GM18951 (cell line): Measurements from ENCODE around the gene ACAD8.
A peak's percentile ranks its signal among the peaks of the same experiment; 100 is the strongest.

Source experiments
- POLR2A ChIP-seq: IDR thresholded peaks from 4 replicates; pipeline ENCODE4 v1.6.1; 2011; ENCODE audit warnings: mild to moderate bottlenecking; ENCODE audit not compliant: insufficient read length, insufficient read depth; ENCODE audit errors: extremely low read depth
- in situ Hi-C: fragments of 300-500 bp; cut with MboI; formaldehyde crosslinking; loops from one replicate; pipeline ENCODE4 v1.12.0; 2022; ENCODE audit warnings: low sequenced_read_pairs, mixed read lengths, inconsistent platforms; ENCODE audit not compliant: unreplicated experiment

The ACAD8 gene

DNA sequence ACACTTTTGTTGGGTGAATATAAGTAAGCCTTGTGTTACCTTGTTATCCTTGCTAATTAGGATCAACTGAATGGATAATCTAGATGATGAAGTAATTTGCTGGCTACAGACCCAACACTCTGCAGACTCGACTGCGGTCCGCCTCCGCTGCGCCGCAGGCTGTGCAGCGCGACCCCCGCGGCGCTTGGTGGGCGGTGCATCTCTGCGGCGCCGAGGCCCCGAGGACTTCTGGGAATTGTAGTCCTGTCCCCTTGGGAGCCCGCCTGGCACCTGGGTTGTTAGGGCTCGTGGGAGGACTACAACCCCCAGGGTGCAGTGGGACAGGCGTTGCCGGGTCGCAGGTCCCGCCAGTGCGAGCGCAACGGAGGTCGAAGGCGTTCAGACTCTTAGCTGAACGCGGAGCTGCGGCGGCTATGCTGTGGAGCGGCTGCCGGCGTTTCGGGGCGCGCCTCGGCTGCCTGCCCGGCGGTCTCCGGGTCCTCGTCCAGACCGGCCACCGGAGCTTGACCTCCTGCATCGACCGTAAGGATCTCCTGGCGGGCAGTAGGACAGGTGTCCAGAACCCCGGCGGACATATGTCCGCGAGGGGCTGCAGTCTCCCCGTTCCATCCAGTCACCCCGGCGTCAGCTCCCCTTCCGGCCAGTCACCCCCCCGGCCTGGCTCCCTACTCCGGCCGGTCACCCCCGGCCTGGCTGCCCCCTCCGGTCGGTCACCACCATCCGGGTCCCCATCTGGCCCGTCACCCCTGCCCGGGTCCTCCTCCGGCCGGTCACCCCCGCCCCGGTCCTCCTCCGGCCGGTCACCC lies at the start of gene ACAD8, which contains the start of gene THYN1:
Gene ACAD8, plus strand, starts transcription at position 381 of the 806 bp plus-strand sequence. Its CDS starts 33 bp downstream, at position 414.
Gene THYN1, minus strand, starts transcription at position 165 of the 806 bp plus-strand sequence. CDS start 470 bp downstream, outside the sequence.
- in situ Hi-C loops, result no loop called here
- peak; percentile 88 for TF ChIP-seq POLR2A

DNA sequence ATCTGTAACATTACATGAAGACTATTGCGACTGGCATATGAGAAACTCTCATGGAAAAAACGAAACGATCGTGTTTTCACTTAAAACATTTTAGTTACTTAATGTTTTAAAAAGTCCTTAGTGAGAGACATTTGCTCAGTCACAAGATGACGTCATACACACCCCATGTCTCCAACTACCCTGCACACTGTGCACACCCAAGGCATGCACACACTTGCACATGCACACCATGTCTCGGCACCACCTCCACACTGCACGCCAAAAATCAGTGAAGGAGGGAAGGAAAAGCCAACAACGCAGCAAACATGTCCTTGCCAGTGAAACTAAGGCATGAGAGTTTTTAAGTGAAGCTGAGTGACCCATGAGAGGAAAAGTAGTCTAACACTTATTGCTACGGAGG lies 47.6 kb upstream of the ACAD8 start:
- TF ChIP-seq POLR2A, result no peak
- in situ Hi-C loops, result no loop called here

DNA sequence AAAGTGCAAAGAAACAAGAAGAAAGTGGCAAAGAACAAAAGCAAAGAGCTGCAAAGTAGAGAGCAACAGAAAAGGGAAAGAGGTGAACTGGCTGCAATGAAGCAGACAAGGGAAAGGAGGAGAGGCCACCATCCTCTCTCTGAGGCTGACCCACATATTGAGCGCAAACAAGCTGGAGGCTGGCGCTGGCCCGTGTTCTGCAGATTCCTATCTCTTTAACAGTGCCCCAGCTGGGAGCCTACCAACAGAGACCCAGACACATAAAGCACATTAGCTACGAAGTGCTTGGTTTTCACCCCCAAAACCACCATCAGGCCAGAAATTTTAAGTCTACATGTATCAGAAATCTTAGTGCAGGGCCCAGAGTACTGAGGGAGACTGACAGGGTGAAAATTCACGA lies 47.2 kb upstream of the ACAD8 start:
- in situ Hi-C loops, result no loop called here
- no peak for TF ChIP-seq POLR2A

DNA sequence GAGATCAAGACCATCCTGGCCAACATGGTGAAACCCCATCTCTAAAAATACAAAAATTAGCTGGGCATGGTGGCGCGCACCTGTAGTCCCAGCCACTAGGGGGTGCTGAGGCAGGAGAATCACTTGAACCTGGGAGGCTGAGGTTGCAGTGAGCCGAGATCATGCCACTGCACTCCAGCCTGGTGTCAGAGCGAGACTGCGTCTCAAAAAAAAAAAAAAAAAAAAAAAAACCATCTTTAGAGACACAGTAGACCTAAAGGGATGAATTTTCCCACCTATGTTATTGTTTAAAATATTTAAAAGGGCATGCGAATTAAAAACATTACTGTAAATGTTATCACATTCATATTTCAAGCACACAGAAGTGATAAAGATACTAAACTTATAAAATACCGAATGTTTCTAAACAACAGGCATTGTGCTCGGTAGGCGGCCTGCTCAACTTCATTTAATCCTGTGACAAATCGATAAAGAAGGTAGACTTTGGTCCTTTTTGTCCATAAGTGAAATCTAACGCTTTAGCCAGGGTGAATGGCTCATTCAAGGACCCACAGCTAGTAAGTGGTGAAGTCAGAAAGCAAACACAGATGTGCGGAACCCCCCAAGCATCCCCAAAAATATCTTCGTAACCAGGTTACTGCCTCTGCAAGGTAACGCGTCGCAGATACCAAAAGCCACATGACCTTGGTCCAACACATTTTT lies 45.7 kb upstream of the ACAD8 start:
- in situ Hi-C loops, result no loop called here
- TF ChIP-seq POLR2A, result no peak

DNA sequence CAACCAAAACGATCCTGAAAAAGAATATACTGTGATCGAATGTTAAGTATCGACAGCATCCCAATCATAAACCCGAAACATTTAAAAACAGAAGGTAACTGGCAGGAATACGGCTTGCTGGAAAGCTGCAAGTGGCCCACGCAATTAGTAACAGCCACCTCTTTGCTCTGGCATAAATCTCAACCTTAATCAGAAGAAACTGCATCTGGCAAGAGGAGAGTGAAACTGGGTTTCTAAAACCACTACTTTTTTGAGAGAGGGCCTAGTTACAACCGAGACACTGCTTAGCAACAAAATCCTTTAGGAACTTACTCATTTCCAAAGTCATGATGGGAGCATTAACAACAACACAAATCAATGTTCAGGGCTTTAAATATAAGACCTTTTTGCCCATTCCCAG lies 37.5 kb upstream of the ACAD8 start:
- in situ Hi-C loops, result no loop called here
- TF ChIP-seq POLR2A, result no peak

DNA sequence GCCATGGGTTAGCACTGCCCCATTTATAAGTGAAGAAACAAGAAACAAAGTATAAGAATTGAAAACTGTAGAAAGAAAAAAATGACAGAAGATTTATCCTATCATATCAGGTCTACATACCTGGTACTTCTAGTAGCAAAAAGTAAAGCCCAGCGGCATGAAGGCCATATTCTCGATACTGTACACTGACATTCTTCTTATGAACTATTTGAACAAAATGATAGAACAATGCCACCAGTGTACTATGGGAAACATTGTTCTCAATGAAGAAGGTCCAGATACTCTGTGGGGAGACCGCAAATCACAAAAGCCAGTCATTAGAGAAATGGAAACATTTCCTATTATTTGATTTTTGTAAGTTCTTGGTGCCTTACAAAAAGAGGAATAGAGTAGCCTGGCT lies 36.6 kb upstream of the ACAD8 start:
- TF ChIP-seq POLR2A, result no peak

DNA sequence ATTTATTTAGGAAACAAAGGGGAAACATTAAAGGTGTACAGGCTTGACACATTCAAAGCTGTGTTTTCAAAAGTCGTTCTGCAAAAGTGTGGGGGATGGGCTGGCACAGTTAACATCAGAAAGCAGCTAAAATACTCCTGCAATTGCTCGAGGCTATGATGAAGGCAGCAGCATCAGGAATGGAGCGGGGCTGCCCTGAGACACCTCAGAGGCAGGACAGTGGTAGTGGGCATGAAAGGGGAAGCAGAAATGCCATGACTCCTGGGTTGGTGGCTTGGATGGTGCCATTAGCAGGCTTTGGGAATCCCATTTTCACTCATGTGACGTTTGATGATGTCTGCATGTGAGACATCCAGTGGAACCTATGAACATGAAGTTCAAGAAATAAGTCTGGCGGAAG lies 30.2 kb upstream of the ACAD8 start:
- TF ChIP-seq POLR2A, result no peak
- in situ Hi-C loops, result no loop called here

More for the DNA sequence above, 36.6 kb upstream of the ACAD8 start:
- in situ Hi-C loops, result no loop called here

DNA sequence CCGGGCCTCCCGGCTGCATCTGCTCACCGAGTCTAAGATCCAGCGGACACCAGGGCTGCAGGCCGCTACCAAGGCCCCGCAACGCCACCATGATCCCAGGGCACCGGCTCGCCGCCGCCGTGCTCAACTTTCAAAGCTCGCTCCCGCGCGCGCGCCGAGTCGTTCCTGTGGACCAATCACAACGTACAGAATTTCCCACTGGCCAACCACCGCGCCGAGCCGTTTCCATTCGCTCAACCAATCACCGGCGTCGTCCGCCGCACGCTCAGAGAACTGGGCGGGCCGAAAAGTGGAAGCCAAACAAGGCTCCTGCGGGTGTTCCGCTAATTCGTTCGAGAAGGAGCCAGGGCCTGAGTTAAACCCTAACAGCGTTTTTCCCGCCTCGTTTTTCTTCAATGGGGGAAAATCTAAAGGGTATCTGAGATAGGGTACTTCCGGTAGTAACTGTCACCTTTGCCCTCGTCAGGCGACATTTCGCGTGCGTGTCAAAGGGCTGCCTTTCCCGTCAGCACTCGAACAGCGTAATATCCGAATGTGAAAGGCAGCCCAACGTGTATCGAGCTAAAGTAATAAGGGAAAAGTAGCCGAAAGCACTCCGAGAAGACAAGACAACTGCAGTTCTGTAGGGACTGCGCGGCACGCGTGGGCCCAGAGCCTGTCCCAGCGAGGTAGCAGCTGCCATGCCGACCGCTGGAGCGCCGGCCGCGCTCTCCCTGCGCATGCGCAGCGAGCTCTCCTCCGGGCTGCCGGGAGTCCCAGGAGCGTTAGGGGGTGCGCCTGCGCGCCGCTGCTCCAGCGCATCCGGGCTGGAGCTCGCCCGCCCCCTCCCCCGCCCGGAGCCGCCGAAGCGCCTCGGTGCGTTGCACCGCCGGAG lies 29.3 kb upstream of the ACAD8 start, which contains the start of the genes NCAPD3 and VPS26B:
Gene NCAPD3, minus strand, starts transcription at position 132 of the 874 bp plus-strand sequence. Its CDS starts 41 bp downstream, at position 91.
Gene VPS26B, plus strand, starts transcription at position 836 of the 874 bp plus-strand sequence. CDS start 452 bp downstream, outside the sequence.
- peak; percentile 90 for TF ChIP-seq POLR2A
- in situ Hi-C loops, result no loop called here

DNA sequence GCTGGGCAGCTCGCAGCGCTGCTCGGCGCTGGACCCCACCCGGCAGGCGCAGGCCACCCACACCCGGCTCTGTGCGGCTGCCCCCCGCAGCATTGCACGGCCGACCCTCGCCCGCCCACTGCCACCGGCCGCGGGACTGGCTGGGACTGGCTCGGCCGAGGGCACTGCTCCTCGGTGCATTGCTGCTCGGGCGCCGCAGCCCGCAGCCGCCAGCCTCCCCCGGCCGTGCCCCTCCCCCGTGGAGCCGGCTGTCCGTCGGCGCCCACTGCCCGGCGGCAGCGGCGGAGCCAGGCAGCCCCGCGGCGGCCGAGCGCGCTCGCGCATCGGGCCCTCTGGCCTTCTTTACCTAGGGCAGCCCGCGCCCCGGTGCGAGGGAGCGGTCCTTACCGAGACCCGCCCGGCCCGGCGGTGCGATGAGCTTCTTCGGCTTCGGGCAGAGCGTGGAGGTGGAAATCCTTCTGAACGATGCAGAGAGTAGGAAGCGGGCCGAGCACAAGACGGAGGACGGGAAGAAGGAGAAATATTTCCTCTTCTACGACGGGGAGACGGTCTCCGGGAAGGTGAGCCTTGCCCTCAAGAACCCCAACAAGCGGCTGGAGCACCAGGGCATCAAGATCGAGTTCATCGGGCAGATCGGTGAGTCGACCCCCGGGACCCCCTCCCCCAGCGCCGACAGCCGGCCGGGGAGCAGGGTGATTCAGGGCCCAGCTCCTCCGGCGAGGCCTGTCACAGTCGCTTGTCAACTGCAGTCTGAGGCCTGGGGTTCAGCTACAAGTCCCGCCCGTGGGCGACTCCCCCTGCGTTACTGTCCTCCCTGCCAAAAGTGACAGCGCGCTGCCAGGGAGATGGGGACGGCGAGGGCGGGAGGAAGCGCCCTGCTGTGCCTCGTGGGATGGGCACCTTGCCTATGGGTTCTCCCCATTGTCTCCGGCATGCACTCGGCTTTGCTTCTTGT lies 28.4 kb upstream of the ACAD8 start:
- peak; percentile 58 for TF ChIP-seq POLR2A

DNA sequence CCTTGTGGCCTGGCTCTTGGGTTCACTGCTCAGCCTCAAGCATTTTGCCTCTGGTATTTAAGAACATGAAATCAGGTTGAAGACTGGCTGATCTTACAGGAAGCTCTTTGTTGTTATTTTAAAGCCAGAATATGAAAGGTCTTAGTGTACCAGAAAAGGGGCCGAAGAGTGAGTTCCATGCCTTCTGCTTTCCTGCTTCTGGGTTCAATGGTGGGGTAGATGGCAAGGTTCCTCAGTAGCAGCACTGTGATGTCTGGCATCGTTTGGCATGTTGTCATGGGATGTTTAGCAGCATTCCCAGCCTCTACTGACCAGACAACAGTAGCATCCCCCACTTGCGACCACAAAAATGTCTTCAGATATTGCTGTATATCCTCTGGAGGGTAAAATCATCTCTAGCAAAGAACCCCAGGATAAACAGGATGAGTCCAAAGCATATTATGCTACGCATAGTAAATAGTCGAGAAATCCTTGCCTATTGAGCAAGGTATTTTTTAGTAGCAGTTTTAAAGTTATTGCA lies 26.5 kb upstream of the ACAD8 start:
- in situ Hi-C loops, result no loop called here
- TF ChIP-seq POLR2A, result no peak

More for the DNA sequence above, 28.4 kb upstream of the ACAD8 start:
- in situ Hi-C loops, result no loop called here

DNA sequence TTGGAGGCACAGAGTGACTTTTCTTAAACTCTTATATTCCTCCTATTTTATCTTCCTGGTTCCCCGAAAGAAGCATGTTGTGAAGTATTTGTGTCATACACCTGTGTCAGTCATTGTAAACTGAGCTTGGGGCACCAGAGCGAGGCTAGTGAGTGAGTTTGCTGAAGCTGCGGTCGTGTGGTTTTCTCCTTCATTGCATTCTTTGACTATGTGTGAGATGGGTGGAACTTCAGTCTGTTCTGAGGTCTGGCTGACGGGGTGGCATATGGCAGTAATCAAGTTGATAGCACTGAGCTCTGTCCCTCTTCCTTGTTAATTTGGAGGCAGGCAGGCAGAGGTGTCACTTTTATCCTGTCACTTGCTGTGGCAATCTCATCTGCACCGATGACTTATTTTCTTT lies 24.7 kb upstream of the ACAD8 start:
- no peak for TF ChIP-seq POLR2A
- in situ Hi-C loops, result no loop called here

DNA sequence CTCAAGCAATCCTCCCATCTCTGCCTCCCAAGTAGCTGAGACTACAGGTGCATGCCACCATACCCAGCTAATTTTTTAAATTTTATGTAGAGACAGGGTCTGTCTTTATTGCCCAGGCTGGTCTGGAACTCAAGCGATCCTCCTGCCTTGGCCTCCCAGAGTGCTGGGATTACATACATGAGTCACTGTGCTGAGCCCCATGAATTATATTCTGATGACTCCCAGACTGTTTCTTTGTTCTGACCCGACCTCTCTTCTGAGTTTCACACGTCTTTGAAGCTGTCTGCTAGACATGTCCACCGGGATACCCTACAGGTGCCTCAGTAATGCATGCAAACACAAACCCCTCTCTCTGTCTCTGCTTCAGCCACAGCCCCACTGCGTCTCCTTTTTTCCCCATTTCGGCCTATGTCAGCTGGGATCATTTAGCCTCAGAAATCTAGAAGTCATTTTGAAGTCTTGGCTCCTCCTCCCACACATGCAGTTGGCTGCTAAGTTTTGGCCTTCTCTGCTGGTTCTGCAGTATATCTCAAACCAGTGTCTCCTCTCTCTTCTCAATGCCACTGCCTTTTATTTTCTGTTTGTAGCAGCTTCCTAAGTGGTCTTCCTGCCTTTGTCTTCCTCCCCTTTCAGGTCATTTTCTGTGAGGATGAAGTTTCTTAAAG lies 24.1 kb upstream of the ACAD8 start:
- TF ChIP-seq POLR2A, result no peak
- in situ Hi-C loops, result no loop called here
